Thyroid gland (tissue), 4 donors: ENCODE results near the gene MYO16.

Source experiments
- CTCF ChIP-seq, 6 experiments: fragments of 200-600 bp in 3 of 6; fragments of 450-650 bp in 3 of 6; sonication (generic) in 3 of 6; IDR thresholded peaks; one replicate each; pipeline ENCODE4 v1.5.1; 2016 to 2019; ENCODE audit warnings: antibody characterized with exemption in 6 of 6, mild to moderate bottlenecking in 2 of 6, inconsistent platforms in 1 of 6, moderate library complexity in 1 of 6
- POLR2A ChIP-seq, 2 donors: fragments of 450-650 bp; IDR thresholded peaks; one replicate each; pipeline ENCODE4 v1.6.1; 2017; ENCODE audit warnings: antibody characterized with exemption in 2 of 2, mild to moderate bottlenecking in 2 of 2, moderate library complexity in 1 of 2

GRCh38 chr13:108955741-108956140 lies 326.3 kb downstream of the MYO16 start:
- TF ChIP-seq CTCF (IDR thresholded peaks at IDR 0.05) (no peak), POLR2A (IDR thresholded peaks at IDR 0.05) (no peak)
